Endometrial microvascular endothelial cells (primary cell): ENCODE results near the gene CPT1A. TPM values are rescaled to one million over a fixed set of nuclear protein-coding genes. Genes with fewer than 3 reads are reported as not detected.

ENCODE experiments used
- total RNA-seq: library from RNA; depleted of rRNA; stranded (reverse); fragments of >200 nt; gene quantifications from one replicate; pipeline ENCODE4 v1.2.3, GENCODE V29; 2015; ENCODE audit errors: inconsistent ontology term

Gene CPT1A
- total RNA-seq, 1 donor from 2014 or later: 78.5 TPM

Other genes with a start within 250 kb of the CPT1A start
- gene GAL, start 157.4 kb downstream of the CPT1A start, total RNA-seq: 4.0 TPM
- gene TESMIN, start 90.4 kb downstream of the CPT1A start, total RNA-seq: 0.93 TPM
- gene MRPL21, start 61.9 kb upstream of the CPT1A start, total RNA-seq: 50.6 TPM
- gene IGHMBP2, start 62.0 kb upstream of the CPT1A start, total RNA-seq: 40.2 TPM
- not detected for gene MRGPRD, start 139.1 kb upstream of the CPT1A start, total RNA-seq
- gene MRGPRF, start 171.3 kb upstream of the CPT1A start, total RNA-seq: not detected
- gene TPCN2, start 207.0 kb upstream of the CPT1A start, total RNA-seq: 7.2 TPM